Kidney (tissue), 14 donors: ENCODE results near the gene DLGAP1. TPM values are rescaled to one million over a fixed set of nuclear protein-coding genes. Genes with fewer than 3 reads are reported as not detected.
"Not testable (repeated sequence)": the region's sequence is repeated elsewhere in the genome, so short reads cannot be mapped to it uniquely, and the experiment has no call there.

Experiments used
- DNase-seq, 5 donors: peaks; one replicate each; pipeline ENCODE4 v3.0.0-alpha.2; 2013 to 2020
- FAIRE-seq: peaks from 2 replicates; lab custom pipeline; 2012; peaks lifted over from hg19 to GRCh38; lab: Jason Lieb, UNC
- H3K27ac ChIP-seq, 2 donors: one replicate each; pipeline ENCODE4 v1.7.0; 2013; ENCODE audit warnings: low read depth in 2 of 2, low read length in 2 of 2, inconsistent platforms in 1 of 2
- H3K27me3 ChIP-seq: one replicate; pipeline ENCODE4 v1.7.1; 2013; ENCODE audit warnings: low read length, inconsistent platforms; ENCODE audit not compliant: control insufficient read depth, insufficient read depth
- H3K36me3 ChIP-seq, 3 donors: one replicate each; pipeline versions ENCODE4 v1.7.0 to v1.7.1; 2013; ENCODE audit warnings: low read length in 3 of 3, control low read depth in 1 of 3, inconsistent platforms in 1 of 3; ENCODE audit not compliant: insufficient read depth in 3 of 3, control insufficient read depth in 2 of 3
- H3K4me1 ChIP-seq, 3 donors: one replicate each; pipeline versions ENCODE4 v1.7.0 to v1.7.1; 2013; ENCODE audit warnings: low read length in 3 of 3, inconsistent platforms in 1 of 3, low read depth in 1 of 3; ENCODE audit not compliant: control insufficient read depth in 2 of 3, insufficient read depth in 2 of 3
- H3K4me3 ChIP-seq, 3 donors: one replicate each; pipeline versions ENCODE4 v1.7.0 to v1.8.1; 2013; ENCODE audit warnings: low read length in 3 of 3, control low read depth in 1 of 3, inconsistent platforms in 1 of 3
- H3K9ac ChIP-seq, 3 donors: one replicate each; pipeline versions ENCODE4 v1.7.0 to v1.7.1; 2013; ENCODE audit warnings: low read length in 3 of 3, control low read depth in 1 of 3, inconsistent platforms in 1 of 3
- H3K9me3 ChIP-seq, 3 donors: one replicate each; pipeline versions ENCODE4 v1.7.0 to v1.7.1; 2013; ENCODE audit warnings: low read length in 3 of 3, control low read depth in 1 of 3, inconsistent platforms in 1 of 3; ENCODE audit not compliant: control insufficient read depth in 2 of 3, insufficient read depth in 1 of 3
- CTCF ChIP-seq: IDR thresholded peaks from 3 replicates; pipeline ENCODE4 v1.5.1; 2012; ENCODE audit warnings: mild to moderate bottlenecking, moderate library complexity, borderline replicate concordance; ENCODE audit not compliant: insufficient read depth; ENCODE audit errors: extremely low read depth
- intact Hi-C: fragments of 100-400 bp; cut with DNase I; formaldehyde crosslinking; loops from one replicate; pipeline ENCODE4 v1.11.1; 2022
- polyA plus RNA-seq: library from polyadenylated mRNA; stranded (reverse); fragments of 350-450 nt; fragmentation: Illumina TruSeq; extraction: RNeasy Lipid Tissue Mini Kit (QIAGEN cat#74804); gene quantifications from one replicate; pipeline ENCODE4 v1.2.3, GENCODE V29; 2014; ENCODE audit warnings: low read depth, low replicate concordance; ENCODE audit not compliant: insufficient read depth
- total RNA-seq: library from RNA; stranded (reverse); fragmentation: NEBNext Ultra II Directional; extraction: Animal tissue kit (Norgen Biotek cat#: 25700); gene quantifications from one replicate; pipeline ENCODE4 v1.2.1, GENCODE V29; 2021
- donor health status: control.
- donor health status: control.
- donor health status: control.
- donor health status: control.
- donor health status: control.
- donor health status: DM: yes; HTN: yes; CAD: no.
- donor health status: Normal renal cell carcinoma (clear cell type).

The DLGAP1 gene
- total and polyA plus RNA-seq, 2 donors from 2014 or later, result 1.2 to 32.8 TPM

GRCh38 chr18:3604498-3605408 lies 850.4 kb downstream of the DLGAP1 start:
- DNase-seq (peak in 2 of 5 donors; percentile 40 to 55), FAIRE-seq (no peak)
- Histone ChIP-seq H3K4me3 (peak overlapping the region in 2 of 3 donors; percentile 64 to 76), H3K36me3 (no peaks in the 10 kb centered on the region), H3K27ac (peak overlapping the region; percentile 86 to 90), H3K4me1 (peaks cover 6 to 24% (median 11%) of the 10 kb centered on the region in 3 donors), H3K27me3 (no peaks in the 10 kb centered on the region), H3K9me3 (no peaks in the 10 kb centered on the region), H3K9ac (peak overlapping the region in 2 of 3 donors; percentile 11 to 72)
- no peak for TF ChIP-seq CTCF
- intact Hi-C loops, result no loop called here

- Histone ChIP-seq H3K4me3 (peak overlapping the region in 1 of 3 donors; percentile 76), H3K9ac (peak overlapping the region in 2 of 3 donors; percentile 38 to 72), H3K36me3 (no peaks in the 10 kb centered on the region), H3K4me1 (peaks cover 6 to 24% (median 11%) of the 10 kb centered on the region in 3 donors), H3K27me3 (no peaks in the 10 kb centered on the region), H3K9me3 (no peaks in the 10 kb centered on the region), H3K27ac (peak overlapping the region; percentile 86 to 90)
- intact Hi-C loops, result no loop called here
- no peak for FAIRE-seq
- TF ChIP-seq CTCF, result no peak
- no peak for DNase-seq
Measured at GRCh38 chr18:3604235-3604497, 850.9 kb downstream of the DLGAP1 start.

GRCh38 chr18:3603421-3604234 lies 851.5 kb downstream of the DLGAP1 start:
- Histone ChIP-seq H3K27ac (peak overlapping the region; percentile 86 to 90), H3K27me3 (no peaks in the 10 kb centered on the region), H3K4me1 (peaks cover 6 to 24% (median 11%) of the 10 kb centered on the region in 3 donors), H3K9me3 (no peaks in the 10 kb centered on the region), H3K9ac (peak overlapping the region; percentile 38 to 72 (median 69)), H3K36me3 (no peaks in the 10 kb centered on the region), H3K4me3 (peak overlapping the region; percentile 67 to 76 (median 71))
- intact Hi-C loops, result no loop called here
- DNase-seq, result peak in 2 of 5 donors; percentile 63 to 79
- no peak for FAIRE-seq
- no peak for TF ChIP-seq CTCF

GRCh38 chr18:3601106-3601755 lies 853.9 kb downstream of the DLGAP1 start:
- H3K27me3 ChIP-seq, intact Hi-C loops, H3K9ac ChIP-seq, DNase-seq, H3K27ac ChIP-seq, H3K36me3 ChIP-seq, H3K4me3 ChIP-seq, FAIRE-seq, H3K9me3 ChIP-seq: not testable (repeated sequence)
- H3K4me1 ChIP-seq, result peaks cover 16 to 39% (median 19%) of the 10 kb centered on the region in 3 donors
